Mesendoderm (in vitro differentiated cells): ENCODE measurements around the gene NOS1.

Source experiments
- DNase-seq: peaks from one replicate; pipeline ENCODE4 v3.0.0; 2013
- H2AK5ac ChIP-seq: 2 replicates; pipeline ENCODE4 v1.6.1; 2013; ENCODE audit warnings: low read length, inconsistent platforms
- H2BK120ac ChIP-seq: 2 replicates; pipeline ENCODE4 v1.6.1; 2013; ENCODE audit warnings: low read depth, mild to moderate bottlenecking, low read length, moderate library complexity, mixed read lengths
- H2BK15ac ChIP-seq: replicated peaks from 2 replicates; pipeline ENCODE4 v1.6.1; 2013; ENCODE audit warnings: low read depth, mild to moderate bottlenecking, moderate library complexity
- H2BK5ac ChIP-seq: 2 replicates; pipeline ENCODE4 v1.6.1; 2013; ENCODE audit warnings: low read length, inconsistent platforms
- H3K18ac ChIP-seq: 2 replicates; pipeline ENCODE4 v1.6.1; 2013; ENCODE audit warnings: mild to moderate bottlenecking, low read length, mixed read lengths
- H3K23ac ChIP-seq: one replicate; pipeline ENCODE4 v1.6.1; 2013; ENCODE audit warnings: low read length
- H3K27ac ChIP-seq: 2 replicates; pipeline ENCODE4 v1.5.1; 2013; ENCODE audit warnings: low read depth, mild to moderate bottlenecking, inconsistent platforms, low read length, moderate library complexity
- H3K27me3 ChIP-seq: 2 replicates; pipeline ENCODE4 v1.6.1; 2013; ENCODE audit warnings: low read length, control low read depth, mild to moderate bottlenecking, inconsistent platforms; ENCODE audit not compliant: insufficient read depth, poor library complexity
- H3K36me3 ChIP-seq: 2 replicates; pipeline ENCODE4 v1.6.1; 2013; ENCODE audit warnings: low read length, inconsistent platforms; ENCODE audit not compliant: control insufficient read depth, insufficient read depth
- H3K4ac ChIP-seq: one replicate; pipeline ENCODE4 v1.6.1; 2013; ENCODE audit warnings: low read depth, mild to moderate bottlenecking, low read length, moderate library complexity
- H3K4me1 ChIP-seq: 2 replicates; pipeline ENCODE4 v1.6.1; 2013; ENCODE audit warnings: low read depth, low read length, inconsistent platforms; ENCODE audit not compliant: control insufficient read depth
- H3K4me2 ChIP-seq: 2 replicates; pipeline ENCODE4 v1.6.1; 2013; ENCODE audit warnings: low read length
- H3K4me3 ChIP-seq: 2 replicates; pipeline ENCODE4 v1.5.1; 2013; ENCODE audit warnings: mild to moderate bottlenecking, low read length
- H3K56ac ChIP-seq: one replicate; pipeline ENCODE4 v1.6.1; 2013; ENCODE audit warnings: low read length
- H3K79me1 ChIP-seq: 2 replicates; pipeline ENCODE4 v1.6.1; 2013; ENCODE audit warnings: low read length, inconsistent platforms
- H3K79me2 ChIP-seq: 2 replicates; pipeline ENCODE4 v1.6.1; 2013; ENCODE audit warnings: mild to moderate bottlenecking, low read length; ENCODE audit not compliant: control insufficient read depth, insufficient read depth
- H3K9ac ChIP-seq: 2 replicates; pipeline ENCODE4 v1.6.1; 2013; ENCODE audit warnings: low read length, inconsistent platforms
- H4K5ac ChIP-seq: one replicate; pipeline ENCODE4 v1.6.1; 2013; ENCODE audit warnings: low read length
- H4K8ac ChIP-seq: one replicate; pipeline ENCODE4 v1.6.1; 2013; ENCODE audit warnings: low read depth, mild to moderate bottlenecking, control low read depth, low read length, moderate library complexity
- WGBS: extraction: QIAGEN DNeasy Blood & Tissue Kit; methylation state at CpG from one replicate; pipeline ENCODE4 v1.1.7; 2013; ENCODE audit warnings: low lambda C conversion rate, missing lambda C conversion rate; ENCODE audit not compliant: insufficient coverage; ENCODE audit errors: extremely low coverage; 5-methylcytosine and 5-hydroxymethylcytosine counted together

The NOS1 gene

GRCh38 chr12:117161460-117162166 lies 199.8 kb downstream of the NOS1 start:
- Histone ChIP-seq H3K36me3 (peaks cover 14% of the 10 kb centered on the region), H4K8ac (no peak overlapping the region), H2BK5ac (no peak overlapping the region), H3K4me3 (no peak overlapping the region), H2AK5ac (no peak overlapping the region), H2BK120ac (no peak overlapping the region), H3K4me2 (no peak overlapping the region), H3K9ac (no peak overlapping the region), H3K79me1 (peaks cover 1% of the 10 kb centered on the region), H3K4me1 (no peaks in the 10 kb centered on the region), H3K79me2 (no peaks in the 10 kb centered on the region), H3K27ac (no peak overlapping the region), H2BK15ac (no peak overlapping the region), H3K27me3 (no peaks in the 10 kb centered on the region), H3K56ac (no peak overlapping the region), H3K4ac (no peak overlapping the region), H3K23ac (no peak overlapping the region), H3K18ac (no peak overlapping the region), H4K5ac (no peak overlapping the region)
- no peak for DNase-seq
- WGBS, result no CpG with 5 or more reads among the region's 10 CpGs

GRCh38 chr12:117159674-117160073 lies 201.8 kb downstream of the NOS1 start:
- no peak overlapping the region for H3K4me2 ChIP-seq
- no peaks in the 10 kb centered on the region for H3K79me2 ChIP-seq
- no peaks in the 10 kb centered on the region for H3K27me3 ChIP-seq
- H3K4ac ChIP-seq, result no peak overlapping the region
- H3K27ac ChIP-seq, result no peak overlapping the region
- H3K4me3 ChIP-seq, result no peak overlapping the region
- no peak overlapping the region for H2AK5ac ChIP-seq
- H2BK120ac ChIP-seq, result no peak overlapping the region
- H3K79me1 ChIP-seq, result no peaks in the 10 kb centered on the region
- H3K36me3 ChIP-seq, result peaks cover 13% of the 10 kb centered on the region
- DNase-seq, result no peak
- H2BK5ac ChIP-seq, result no peak overlapping the region
- H3K18ac ChIP-seq, result no peak overlapping the region
- no peaks in the 10 kb centered on the region for H3K4me1 ChIP-seq
- no peak overlapping the region for H4K5ac ChIP-seq
- H4K8ac ChIP-seq, result no peak overlapping the region
- H2BK15ac ChIP-seq, result no peak overlapping the region
- no CpG with 5 or more reads among the region's 9 CpGs for WGBS
- H3K23ac ChIP-seq, result no peak overlapping the region
- no peak overlapping the region for H3K9ac ChIP-seq
- H3K56ac ChIP-seq, result no peak overlapping the region

GRCh38 chr12:117158911-117159553 lies 202.4 kb downstream of the NOS1 start:
- DNase-seq, result no peak
- Histone ChIP-seq H3K23ac (no peak overlapping the region), H3K79me1 (no peaks in the 10 kb centered on the region), H3K79me2 (no peaks in the 10 kb centered on the region), H3K56ac (no peak overlapping the region), H4K5ac (no peak overlapping the region), H2AK5ac (no peak overlapping the region), H3K9ac (no peak overlapping the region), H2BK5ac (no peak overlapping the region), H4K8ac (no peak overlapping the region), H3K18ac (no peak overlapping the region), H3K27me3 (no peaks in the 10 kb centered on the region), H3K4me3 (no peak overlapping the region), H3K4me2 (no peak overlapping the region), H3K4me1 (no peaks in the 10 kb centered on the region), H2BK15ac (no peak overlapping the region), H3K27ac (no peak overlapping the region), H3K4ac (no peak overlapping the region), H2BK120ac (no peak overlapping the region), H3K36me3 (peaks cover 13% of the 10 kb centered on the region)
- WGBS, result no CpG with 5 or more reads among the region's 7 CpGs
